Colonic mucosa (tissue), 4 donors: Measurements from ENCODE around the gene KLF11. TPM values are rescaled to one million over a fixed set of nuclear protein-coding genes. Genes with fewer than 3 reads are reported as not detected.

Experiments
- DNase-seq: peaks from one replicate; pipeline ENCODE4 v3.0.0-alpha.2; 2020
- H3K27ac ChIP-seq: fragments of 200-600 bp; one replicate; pipeline ENCODE4 v1.8.0; 2021
- H3K27me3 ChIP-seq: fragments of 200-600 bp; one replicate; pipeline ENCODE4 v1.8.0; 2021
- H3K36me3 ChIP-seq: fragments of 200-600 bp; one replicate; pipeline ENCODE4 v1.8.0; 2021
- H3K4me1 ChIP-seq: fragments of 200-600 bp; one replicate; pipeline ENCODE4 v1.8.0; 2021; ENCODE audit warnings: mild to moderate bottlenecking
- H3K4me3 ChIP-seq: fragments of 200-600 bp; one replicate; pipeline ENCODE4 v1.8.0; 2021
- H3K9ac ChIP-seq, 2 donors: one replicate each; pipeline ENCODE4 v1.7.0; 2013; ENCODE audit warnings: control low read depth in 2 of 2, low read depth in 2 of 2, low read length in 2 of 2
- H3K9me3 ChIP-seq: fragments of 200-600 bp; one replicate; pipeline ENCODE4 v1.8.0; 2021
- intact Hi-C: fragments of 100-400 bp; cut with DNase I; formaldehyde crosslinking; loops from one replicate; pipeline ENCODE4 v1.14.1; 2022
- total RNA-seq, 2 donors: library from RNA; stranded (reverse); fragmentation: NEBNext Ultra II Directional in 1 of 2; extraction: Animal tissue kit (Norgen Biotek cat#: 25700) in 1 of 2; gene quantifications; one replicate each; pipeline ENCODE4 v1.2.1, GENCODE V29; 2021
- TF ChIP-seq, protein P1 (sequence below): fragments of 200-600 bp; IDR thresholded peaks from one replicate; pipeline ENCODE4 v1.8.0; 2022; ENCODE audit warnings: antibody characterized with exemption, mild to moderate bottlenecking
- donor health status: healthy.
- donor health status: DM: no; HTN: no; CAD: no.
- donor health status: DM: no; HTN: no; CAD: no.

Gene KLF11
- total RNA-seq, 2 donors from 2014 or later, result 6.6 to 11.2 TPM

DNA sequence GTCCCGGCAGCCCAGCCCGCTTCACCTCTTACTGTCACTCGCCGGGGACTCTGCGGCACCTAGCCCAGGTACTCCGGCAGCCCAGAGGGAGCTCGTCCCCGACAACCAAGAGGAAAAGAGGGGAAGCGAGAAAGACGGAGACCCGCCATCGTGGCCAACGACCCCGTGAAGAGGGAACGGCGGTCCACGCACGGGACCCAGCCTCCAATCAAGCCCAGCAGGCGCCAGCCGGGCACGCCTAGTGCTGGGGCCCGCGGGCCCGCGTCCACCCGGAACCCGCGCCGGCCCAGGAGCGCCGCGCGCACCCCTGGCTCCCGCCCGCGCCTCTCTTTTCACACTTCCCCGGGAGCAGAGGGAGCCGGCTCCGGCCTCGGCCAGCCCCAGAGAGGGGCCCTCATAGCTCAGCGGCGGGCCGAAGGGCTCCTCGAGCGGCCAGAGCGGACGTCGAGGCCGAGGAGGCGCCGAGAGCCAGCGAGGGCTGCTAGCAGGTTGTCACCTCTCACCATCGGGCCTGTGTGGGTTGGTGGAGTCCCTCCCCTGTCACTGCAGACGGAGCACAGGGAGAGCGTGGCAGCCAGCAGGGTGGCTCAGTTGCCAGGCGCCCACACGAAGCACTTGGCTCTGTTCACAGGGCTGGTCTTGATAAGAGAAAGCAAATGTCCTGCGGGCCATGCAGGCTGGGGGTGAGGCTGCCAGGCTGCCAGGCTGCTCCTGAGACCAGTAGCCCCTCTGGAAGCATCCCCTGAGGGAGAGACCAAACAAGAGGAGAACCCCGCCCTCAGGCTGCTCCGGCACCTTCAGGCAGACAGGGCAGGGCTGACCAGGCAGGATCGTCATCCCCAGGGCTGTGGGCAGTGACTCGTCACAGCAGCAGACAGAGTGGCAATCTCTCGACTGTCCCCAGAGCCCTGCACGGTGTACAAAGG, 36.9 kb upstream of the KLF11 start:
- no peak for DNase-seq
- Histone ChIP-seq H3K4me1 (no peaks in the 10 kb centered on the region), H3K9me3 (no peaks in the 10 kb centered on the region), H3K9ac (no peak overlapping the region), H3K27ac (no peak overlapping the region), H3K4me3 (no peak overlapping the region), H3K36me3 (no peaks in the 10 kb centered on the region), H3K27me3 (no peaks in the 10 kb centered on the region)
- TF ChIP-seq, protein P1, sequence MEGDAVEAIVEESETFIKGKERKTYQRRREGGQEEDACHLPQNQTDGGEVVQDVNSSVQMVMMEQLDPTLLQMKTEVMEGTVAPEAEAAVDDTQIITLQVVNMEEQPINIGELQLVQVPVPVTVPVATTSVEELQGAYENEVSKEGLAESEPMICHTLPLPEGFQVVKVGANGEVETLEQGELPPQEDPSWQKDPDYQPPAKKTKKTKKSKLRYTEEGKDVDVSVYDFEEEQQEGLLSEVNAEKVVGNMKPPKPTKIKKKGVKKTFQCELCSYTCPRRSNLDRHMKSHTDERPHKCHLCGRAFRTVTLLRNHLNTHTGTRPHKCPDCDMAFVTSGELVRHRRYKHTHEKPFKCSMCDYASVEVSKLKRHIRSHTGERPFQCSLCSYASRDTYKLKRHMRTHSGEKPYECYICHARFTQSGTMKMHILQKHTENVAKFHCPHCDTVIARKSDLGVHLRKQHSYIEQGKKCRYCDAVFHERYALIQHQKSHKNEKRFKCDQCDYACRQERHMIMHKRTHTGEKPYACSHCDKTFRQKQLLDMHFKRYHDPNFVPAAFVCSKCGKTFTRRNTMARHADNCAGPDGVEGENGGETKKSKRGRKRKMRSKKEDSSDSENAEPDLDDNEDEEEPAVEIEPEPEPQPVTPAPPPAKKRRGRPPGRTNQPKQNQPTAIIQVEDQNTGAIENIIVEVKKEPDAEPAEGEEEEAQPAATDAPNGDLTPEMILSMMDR, result no peak
- intact Hi-C loops, result no loop called here

DNA sequence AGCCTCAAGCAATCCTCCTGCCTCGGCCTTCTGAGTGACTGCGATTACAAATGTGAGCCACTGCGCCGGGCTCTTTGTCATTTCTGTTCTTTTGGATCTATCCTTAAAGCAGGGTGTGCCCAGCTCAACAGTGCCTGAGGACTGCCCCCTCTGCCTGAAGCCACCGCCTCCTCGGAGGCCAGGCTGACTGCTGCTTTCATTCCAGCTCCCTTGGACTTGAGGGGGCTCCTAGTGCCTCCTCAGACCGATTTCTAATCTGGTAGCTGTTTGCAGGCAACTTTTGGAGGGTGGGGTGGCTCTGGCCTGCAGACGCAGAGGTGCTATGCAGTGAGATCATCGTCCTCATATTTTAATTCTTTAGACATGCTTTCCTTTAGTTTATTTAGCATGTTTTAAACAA, 35.9 kb upstream of the KLF11 start:
- Histone ChIP-seq H3K4me3 (no peak overlapping the region), H3K9ac (no peak overlapping the region), H3K9me3 (no peaks in the 10 kb centered on the region), H3K4me1 (no peaks in the 10 kb centered on the region), H3K27ac (no peak overlapping the region), H3K27me3 (no peaks in the 10 kb centered on the region), H3K36me3 (no peaks in the 10 kb centered on the region)
- TF ChIP-seq, protein P1, result no peak
- intact Hi-C loops, result no loop called here
- DNase-seq, result no peak

DNA sequence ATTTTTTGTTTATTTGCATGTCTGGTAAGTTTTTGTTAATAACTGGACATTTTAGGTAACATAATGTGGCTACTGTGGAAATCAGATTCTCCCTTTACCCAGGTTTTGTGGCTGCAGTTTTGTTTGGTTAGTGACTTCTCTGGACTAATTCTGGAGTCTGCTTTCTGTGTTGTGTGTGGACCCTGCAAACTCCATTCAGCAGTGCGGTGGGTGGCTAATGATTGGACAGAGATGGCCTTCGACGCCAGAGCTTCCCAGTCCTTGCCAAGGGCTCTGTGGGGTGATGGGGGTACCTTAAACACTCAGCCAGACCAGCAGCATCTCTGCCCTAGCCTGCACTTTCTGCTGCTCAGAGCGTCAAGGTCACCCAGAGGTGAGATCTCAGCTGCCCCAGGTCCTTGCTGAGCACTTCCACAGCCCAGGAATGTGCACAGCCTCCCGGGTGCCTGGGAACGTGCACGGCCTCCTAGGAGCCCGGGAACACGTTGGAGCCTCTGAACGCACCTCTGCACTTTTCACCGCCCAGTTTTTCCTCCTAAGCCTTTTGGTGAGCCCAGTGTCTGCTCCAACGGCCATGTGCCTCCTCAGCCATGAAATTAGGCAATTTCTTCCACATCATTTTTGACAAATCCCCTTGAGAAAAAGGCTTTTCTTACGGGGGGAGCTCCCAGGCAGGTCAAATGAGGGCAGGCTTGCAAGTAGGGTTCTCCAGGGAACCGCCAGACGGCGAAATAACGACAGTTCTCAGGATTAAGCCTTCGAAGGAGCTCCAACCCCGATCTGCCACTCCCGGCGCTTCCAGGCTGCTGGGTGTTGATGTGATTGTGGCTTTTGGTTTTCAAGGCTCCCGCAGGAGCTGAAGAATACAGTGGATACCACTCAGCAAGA, 35.2 kb upstream of the KLF11 start:
- Histone ChIP-seq H3K27me3 (no peaks in the 10 kb centered on the region), H3K36me3 (no peaks in the 10 kb centered on the region), H3K4me1 (no peaks in the 10 kb centered on the region), H3K4me3 (no peak overlapping the region), H3K9ac (no peak overlapping the region), H3K27ac (no peak overlapping the region), H3K9me3 (no peaks in the 10 kb centered on the region)
- intact Hi-C loops, result no loop called here
- no peak for DNase-seq
- TF ChIP-seq, protein P1, result no peak

DNA sequence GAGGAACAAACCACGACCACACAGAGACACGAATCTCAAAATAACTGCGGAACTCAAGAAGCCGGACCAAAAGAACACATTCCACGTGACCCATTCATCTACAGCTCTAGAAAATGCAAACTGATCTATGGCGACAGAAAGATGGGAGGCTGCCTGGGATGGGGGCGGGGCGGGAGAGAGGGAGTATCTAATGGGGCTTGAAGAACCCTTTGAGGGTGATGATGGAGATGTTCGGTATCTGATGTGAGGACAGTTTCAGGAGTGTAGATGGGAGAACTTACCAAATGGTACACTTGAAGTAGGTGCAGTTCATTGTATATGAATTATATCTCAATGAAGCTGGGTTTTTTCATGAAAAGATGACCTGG, 34.6 kb upstream of the KLF11 start:
- no peak for DNase-seq
- Histone ChIP-seq H3K9me3 (no peaks in the 10 kb centered on the region), H3K4me1 (no peaks in the 10 kb centered on the region), H3K9ac (no peak overlapping the region), H3K27me3 (no peaks in the 10 kb centered on the region), H3K4me3 (no peak overlapping the region), H3K36me3 (no peaks in the 10 kb centered on the region), H3K27ac (no peak overlapping the region)
- TF ChIP-seq, protein P1, result no peak
- intact Hi-C loops, result no loop called here

DNA sequence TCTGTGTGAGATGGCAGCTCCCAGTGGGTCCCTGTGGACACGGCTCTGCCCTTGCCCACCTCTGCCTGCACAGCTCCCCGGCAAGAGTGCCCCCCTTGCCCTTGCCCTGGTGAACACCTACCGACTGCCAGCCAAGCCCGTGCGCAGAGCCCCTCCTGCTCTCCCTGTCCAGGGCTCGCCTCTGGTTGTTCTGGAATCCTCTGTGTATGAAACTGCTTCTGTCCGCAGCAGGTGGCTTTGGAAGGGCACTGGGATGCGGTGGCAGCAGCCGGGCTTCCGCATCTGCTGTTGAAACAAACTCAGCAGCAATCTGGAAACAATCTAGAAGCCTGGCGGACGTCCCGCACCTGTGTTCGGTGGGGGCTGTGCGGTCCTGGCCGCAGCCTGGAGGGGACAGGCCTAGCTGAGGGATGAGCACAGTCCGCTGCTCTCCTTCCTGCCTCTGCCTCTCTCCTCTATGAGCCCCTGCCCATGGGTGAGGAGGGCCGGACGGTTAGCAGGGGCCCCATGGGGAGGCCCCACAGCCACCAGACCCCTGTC, 34.0 kb upstream of the KLF11 start:
- H3K4me3 ChIP-seq, result no peak overlapping the region
- no peaks in the 10 kb centered on the region for H3K4me1 ChIP-seq
- H3K27me3 ChIP-seq, result no peaks in the 10 kb centered on the region
- intact Hi-C loops, result no loop called here
- no peak overlapping the region for H3K27ac ChIP-seq
- H3K9me3 ChIP-seq, result no peaks in the 10 kb centered on the region
- H3K9ac ChIP-seq, result peak overlapping the region in 1 of 2 donors; percentile 20
- TF ChIP-seq, protein P1, result no peak
- H3K36me3 ChIP-seq, result no peaks in the 10 kb centered on the region
- DNase-seq, result no peak
